SW 1271 (cell line): ENCODE data around the gene MYL12A.

ENCODE experiments used
- DNase-seq, 2 experiments: peaks; one replicate each; lab custom pipeline; 2025; lab: John Stamatoyannopoulos, UW

Gene MYL12A

GRCh38 chr18:3225588-3225987 is 22.0 kb upstream of the MYL12A start:
- DNase-seq = no peak

- no peak for DNase-seq
These were observed 21.6 kb upstream of the MYL12A start for GRCh38 chr18:3226048-3226447.

- peak in 1 of 2 experiments; percentile 3 for DNase-seq
These were observed 16.9 kb upstream of the MYL12A start for GRCh38 chr18:3230401-3231334.

GRCh38 chr18:3233004-3233403 is 14.6 kb upstream of the MYL12A start:
- DNase-seq = no peak

- no peak for DNase-seq
These were observed 14.0 kb upstream of the MYL12A start for GRCh38 chr18:3233433-3234168.

- DNase-seq = no peak
These were observed 13.1 kb upstream of the MYL12A start for GRCh38 chr18:3234457-3234856.

- no peak for DNase-seq
These were observed 11.8 kb upstream of the MYL12A start for GRCh38 chr18:3235846-3236245.

- no peak for DNase-seq
These were observed 11.1 kb upstream of the MYL12A start for GRCh38 chr18:3236470-3236869.

GRCh38 chr18:3238742-3239141 is 8.9 kb upstream of the MYL12A start:
- DNase-seq = no peak

GRCh38 chr18:3245185-3245564 is 2.4 kb upstream of the MYL12A start:
- no peak for DNase-seq

- peak; percentile 75 to 81 for DNase-seq
These were observed 1.6 kb upstream of the MYL12A start for GRCh38 chr18:3245853-3246634.

- DNase-seq = peak in 1 of 2 experiments; percentile 38
These were observed 864 bp upstream of the MYL12A start for GRCh38 chr18:3246635-3247239.

- DNase-seq = peak in 1 of 2 experiments; percentile 21
These were observed 559 bp downstream of the MYL12A start for GRCh38 chr18:3248062-3248657.

- peak in 1 of 2 experiments; percentile 50 for DNase-seq
These were observed 1.2 kb downstream of the MYL12A start for GRCh38 chr18:3248658-3249359.

GRCh38 chr18:3250237-3251107 is 2.9 kb downstream of the MYL12A start:
- DNase-seq = peak; percentile 46 to 76

- DNase-seq = no peak
These were observed 3.8 kb downstream of the MYL12A start for GRCh38 chr18:3251249-3251962.

- DNase-seq = no peak
These were observed 4.3 kb downstream of the MYL12A start for GRCh38 chr18:3251963-3252277.

- DNase-seq = no peak
These were observed 5.2 kb downstream of the MYL12A start for GRCh38 chr18:3252843-3253242.

- no peak for DNase-seq
These were observed 7.1 kb downstream of the MYL12A start for GRCh38 chr18:3254725-3255124.
